ENCODE results near the gene FRAT2. TPM values are rescaled to one million over a fixed set of nuclear protein-coding genes. Genes with fewer than 3 reads are reported as not detected.
"Not testable (repeated sequence)": the region's sequence is repeated elsewhere in the genome, so short reads cannot be mapped to it uniquely, and the experiment has no call there.

The FRAT2 gene
- total RNA-seq, 2 donors from 2014 or later: 43.0 to 45.3 TPM

DNA sequence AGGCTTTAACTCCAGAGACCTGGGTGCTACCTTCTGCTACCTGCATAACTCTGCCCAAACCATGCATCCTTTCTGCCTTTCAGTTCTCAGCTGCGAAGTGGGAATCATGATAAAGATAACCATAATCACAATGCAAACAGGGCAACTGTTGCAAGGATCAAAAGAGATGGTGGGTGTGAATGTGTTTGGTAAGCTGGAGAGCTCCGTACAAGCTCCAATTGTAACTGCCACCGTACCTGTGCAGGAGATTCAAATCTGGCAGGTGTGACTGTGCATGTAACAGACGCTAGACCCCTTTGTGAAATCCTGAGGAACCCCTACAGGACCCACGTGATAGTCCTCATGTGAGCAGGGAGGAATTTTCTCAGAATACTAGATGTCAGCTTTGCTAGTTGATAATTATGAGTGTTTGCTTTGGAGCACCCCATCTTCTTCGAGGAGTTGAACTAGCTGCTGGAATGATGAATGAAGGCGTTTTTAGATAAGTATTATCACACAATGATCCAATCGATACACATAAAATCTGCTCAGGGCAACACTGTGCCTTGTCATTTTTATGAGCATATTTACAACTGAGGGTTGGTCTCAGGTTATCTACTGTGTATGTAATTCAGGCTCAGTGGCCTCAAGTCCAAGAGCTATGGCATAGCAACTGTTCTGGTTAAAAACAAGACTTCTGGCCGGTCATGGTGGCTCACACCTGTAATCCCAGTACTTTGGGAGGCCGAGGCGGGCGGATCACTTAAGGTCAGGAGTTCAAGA, 15.4 kb upstream of the FRAT2 start:
- WGBS: 75% methylated on average over 12 of the region's 12 CpGs
- Histone ChIP-seq H3K27ac (no peak overlapping the region), H3K4me1 (replicated peaks) (no peaks in the 10 kb centered on the region), H3K36me3 (no peaks in the 10 kb centered on the region), H3K27me3 (replicated peaks; ENCODE audit: insufficient read depth) (no peaks in the 10 kb centered on the region), H3K9me3 (no peaks in the 10 kb centered on the region), H3K4me3 (no peak overlapping the region)
- DNase-seq (ENCODE audit: low spot score): no peak
- intact Hi-C loops (cut with DNase I): no loop called here
- no peak for TF ChIP-seq POLR2AphosphoS5 (IDR thresholded peaks at IDR 0.05)
- TF ChIP-seq, protein P1, sequence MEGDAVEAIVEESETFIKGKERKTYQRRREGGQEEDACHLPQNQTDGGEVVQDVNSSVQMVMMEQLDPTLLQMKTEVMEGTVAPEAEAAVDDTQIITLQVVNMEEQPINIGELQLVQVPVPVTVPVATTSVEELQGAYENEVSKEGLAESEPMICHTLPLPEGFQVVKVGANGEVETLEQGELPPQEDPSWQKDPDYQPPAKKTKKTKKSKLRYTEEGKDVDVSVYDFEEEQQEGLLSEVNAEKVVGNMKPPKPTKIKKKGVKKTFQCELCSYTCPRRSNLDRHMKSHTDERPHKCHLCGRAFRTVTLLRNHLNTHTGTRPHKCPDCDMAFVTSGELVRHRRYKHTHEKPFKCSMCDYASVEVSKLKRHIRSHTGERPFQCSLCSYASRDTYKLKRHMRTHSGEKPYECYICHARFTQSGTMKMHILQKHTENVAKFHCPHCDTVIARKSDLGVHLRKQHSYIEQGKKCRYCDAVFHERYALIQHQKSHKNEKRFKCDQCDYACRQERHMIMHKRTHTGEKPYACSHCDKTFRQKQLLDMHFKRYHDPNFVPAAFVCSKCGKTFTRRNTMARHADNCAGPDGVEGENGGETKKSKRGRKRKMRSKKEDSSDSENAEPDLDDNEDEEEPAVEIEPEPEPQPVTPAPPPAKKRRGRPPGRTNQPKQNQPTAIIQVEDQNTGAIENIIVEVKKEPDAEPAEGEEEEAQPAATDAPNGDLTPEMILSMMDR (IDR thresholded peaks at IDR 0.05): no peak

DNA sequence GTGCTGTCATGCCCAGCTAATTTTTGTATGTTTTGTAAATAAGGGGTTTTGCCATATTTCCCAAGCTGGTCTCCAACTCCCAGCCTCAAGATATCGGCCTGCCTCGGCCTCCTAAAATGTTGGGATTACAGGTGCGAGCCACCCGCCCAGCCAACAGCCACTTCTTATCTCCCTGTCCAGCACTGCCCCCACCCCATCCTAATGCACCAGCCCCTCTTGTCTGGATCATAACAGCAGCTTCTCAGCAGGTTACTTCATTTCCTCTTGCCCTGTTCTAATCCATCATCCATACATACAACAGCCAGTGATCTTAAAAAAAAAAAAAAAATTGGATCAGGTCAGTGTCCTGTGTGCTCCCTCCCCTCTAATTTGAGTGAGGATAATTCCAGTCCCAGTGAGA, 12.8 kb upstream of the FRAT2 start:
- no peak overlapping the region for H3K27ac ChIP-seq
- H3K9me3 ChIP-seq: no peaks in the 10 kb centered on the region
- 96% methylated on average over 4 of the region's 4 CpGs for WGBS
- intact Hi-C loops (cut with DNase I): no loop called here
- no peaks in the 10 kb centered on the region for H3K36me3 ChIP-seq
- no peaks in the 10 kb centered on the region for H3K27me3 ChIP-seq (replicated peaks; ENCODE audit: insufficient read depth)
- no peak for TF ChIP-seq POLR2AphosphoS5 (IDR thresholded peaks at IDR 0.05)
- TF ChIP-seq, protein P1 (IDR thresholded peaks at IDR 0.05): no peak
- TF ChIP-seq POLR2A (IDR thresholded peaks at IDR 0.05): no peak
- H3K4me3 ChIP-seq: no peak overlapping the region
- no peak for DNase-seq (ENCODE audit: low spot score)
- no peaks in the 10 kb centered on the region for H3K4me1 ChIP-seq (replicated peaks)

DNA sequence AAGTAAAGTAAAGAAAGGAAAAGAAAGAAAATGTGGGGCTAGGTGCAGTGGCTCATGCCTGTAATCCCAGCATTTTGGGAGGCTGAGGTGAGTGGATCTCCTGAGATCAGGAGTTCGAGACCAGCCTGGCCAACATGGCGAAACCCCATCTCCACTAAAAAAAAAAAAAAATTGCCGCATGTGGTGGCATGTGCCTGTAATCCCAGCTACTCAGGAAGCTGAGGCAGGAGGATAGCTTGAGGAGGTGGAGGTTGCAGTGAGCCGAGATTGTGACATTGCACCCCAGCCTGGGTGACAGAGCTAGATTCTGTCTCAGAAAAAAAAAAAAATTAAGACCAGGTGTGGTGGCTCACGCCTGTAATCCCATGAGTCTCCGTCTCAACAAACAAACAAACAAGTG, 9.1 kb upstream of the FRAT2 start:
- H3K9me3 ChIP-seq; H3K27me3 ChIP-seq (replicated peaks; ENCODE audit: insufficient read depth); intact Hi-C loops (cut with DNase I); H3K36me3 ChIP-seq; H3K4me1 ChIP-seq (replicated peaks); H3K27ac ChIP-seq; H3K4me3 ChIP-seq; DNase-seq (ENCODE audit: low spot score): not testable (repeated sequence)
- 87% methylated on average over 6 of the region's 6 CpGs for whole genome bisulfite sequencing

DNA sequence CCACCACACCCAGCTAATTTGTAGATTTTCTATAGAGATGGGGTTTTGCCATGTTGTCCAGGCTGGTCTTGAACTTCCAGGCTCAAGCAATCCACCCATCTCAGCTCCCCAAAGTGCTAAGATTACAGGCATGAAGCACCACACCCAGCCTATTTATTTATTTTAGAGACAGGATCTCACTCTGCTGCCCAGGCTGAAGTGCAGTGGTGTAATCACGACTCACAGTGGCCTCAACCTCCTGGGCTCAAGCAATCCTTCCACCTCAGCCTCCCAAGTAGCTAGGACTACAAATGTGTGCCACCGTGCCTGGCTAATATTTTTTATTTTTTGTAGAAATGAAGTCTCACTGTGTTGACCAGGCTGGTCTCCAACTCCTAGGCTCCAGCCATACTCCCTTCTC, 6.9 kb upstream of the FRAT2 start:
- no peaks in the 10 kb centered on the region for H3K9me3 ChIP-seq
- no peaks in the 10 kb centered on the region for H3K4me1 ChIP-seq (replicated peaks)
- no peaks in the 10 kb centered on the region for H3K27me3 ChIP-seq (replicated peaks; ENCODE audit: insufficient read depth)
- TF ChIP-seq POLR2AphosphoS5 (IDR thresholded peaks at IDR 0.05) (no peak), POLR2A (IDR thresholded peaks at IDR 0.05) (no peak)
- TF ChIP-seq, protein P1 (IDR thresholded peaks at IDR 0.05): no peak
- no peak overlapping the region for H3K27ac ChIP-seq
- 75% methylated on average over 2 of the region's 2 CpGs for WGBS
- no peak for DNase-seq (ENCODE audit: low spot score)
- intact Hi-C loops (cut with DNase I): no loop called here
- H3K4me3 ChIP-seq: no peak overlapping the region
- H3K36me3 ChIP-seq: no peaks in the 10 kb centered on the region

DNA sequence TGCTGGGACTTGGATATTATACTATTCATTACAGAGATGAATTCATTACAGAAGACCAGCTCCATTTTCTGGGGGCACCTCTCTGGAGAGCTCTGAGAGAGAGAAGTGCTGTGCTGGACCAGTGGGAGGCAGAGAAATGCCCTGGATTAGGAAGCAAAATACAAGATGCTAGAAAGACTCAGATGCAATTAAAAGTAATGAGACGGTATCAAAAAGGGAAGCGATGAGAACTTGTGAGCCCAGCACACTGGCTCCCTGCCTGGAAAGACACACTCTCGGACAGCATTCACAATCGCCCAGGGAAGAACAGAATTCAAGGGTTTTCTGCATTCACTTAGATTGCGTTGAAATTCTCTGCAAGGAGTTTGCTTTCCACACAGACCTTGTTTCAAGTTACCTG, 3.5 kb upstream of the FRAT2 start:
- TF ChIP-seq, protein P1 (IDR thresholded peaks at IDR 0.05): no peak
- TF ChIP-seq POLR2A (IDR thresholded peaks at IDR 0.05) (no peak), POLR2AphosphoS5 (IDR thresholded peaks at IDR 0.05) (no peak)
- Histone ChIP-seq H3K27me3 (replicated peaks; ENCODE audit: insufficient read depth) (no peaks in the 10 kb centered on the region), H3K9me3 (no peaks in the 10 kb centered on the region), H3K4me1 (replicated peaks) (no peaks in the 10 kb centered on the region), H3K27ac (peak overlapping the region; percentile 80 to 96), H3K4me3 (no peak overlapping the region), H3K36me3 (no peaks in the 10 kb centered on the region)
- DNase-seq (ENCODE audit: low spot score): no peak
- intact Hi-C loops (cut with DNase I): no loop called here
- 34% methylated on average over 5 of the region's 5 CpGs for WGBS

Measured in prostate gland (tissue), 2 donors.